LHCN-M2 (cell line): ENCODE results near the gene TMEM117. TPM values are rescaled to one million over a fixed set of nuclear protein-coding genes. Genes with fewer than 3 reads are reported as not detected.
"Not testable (repeated sequence)": the region's sequence is repeated elsewhere in the genome, so short reads cannot be mapped to it uniquely, and the experiment has no call there.

Experiments
- DNase-seq: peaks from one replicate; pipeline ENCODE4 v3.0.0-alpha.2; 2012; ENCODE audit warnings: low read depth
- total RNA-seq: library from RNA; depleted of rRNA; stranded (reverse); fragments of >200 nt; gene quantifications from 2 replicates; pipeline ENCODE4 v1.2.3, GENCODE V29; 2014

Gene TMEM117
- total RNA-seq, 1 experiment from 2014 or later, result 12.5 TPM

DNA sequence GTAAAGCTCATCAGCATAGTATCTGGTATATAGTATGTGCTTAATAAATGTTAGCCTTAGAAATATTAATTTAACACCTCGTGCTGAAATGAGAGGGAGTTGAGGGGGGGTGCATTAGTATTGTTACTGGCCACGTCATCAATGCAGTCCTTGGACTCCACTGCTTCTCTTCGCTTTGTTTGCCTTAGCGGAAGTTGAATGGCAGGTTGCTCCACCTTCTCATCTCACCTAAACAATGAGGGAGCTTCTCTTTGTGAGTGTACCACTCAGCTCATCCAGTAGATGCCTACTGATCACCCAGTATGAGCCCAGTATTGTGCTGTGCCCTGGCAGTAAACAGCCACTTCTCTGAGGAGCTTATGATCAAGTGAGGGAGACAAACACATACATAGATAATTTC is 4.5 kb downstream of the TMEM117 start:
- no peak for DNase-seq

DNA sequence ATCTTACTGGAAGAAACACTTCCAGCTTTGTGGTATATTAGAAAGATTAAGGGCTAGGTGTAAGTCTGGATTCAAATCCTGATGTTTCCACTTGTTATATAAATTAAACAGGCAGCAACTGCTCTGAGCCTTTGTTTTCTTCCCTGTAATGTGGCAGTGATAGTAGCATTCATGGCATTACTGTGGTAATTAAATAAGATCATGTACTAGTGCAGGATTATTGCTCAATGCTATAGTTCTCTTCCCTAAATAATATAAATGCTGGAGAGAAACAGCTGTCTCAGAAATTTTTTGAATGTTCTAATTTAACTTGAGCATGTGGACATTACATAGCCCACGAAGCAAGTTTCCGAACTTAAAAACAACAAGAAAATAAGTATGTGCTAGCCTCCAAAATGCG is 5.4 kb downstream of the TMEM117 start:
- DNase-seq, result peak; percentile 33

DNA sequence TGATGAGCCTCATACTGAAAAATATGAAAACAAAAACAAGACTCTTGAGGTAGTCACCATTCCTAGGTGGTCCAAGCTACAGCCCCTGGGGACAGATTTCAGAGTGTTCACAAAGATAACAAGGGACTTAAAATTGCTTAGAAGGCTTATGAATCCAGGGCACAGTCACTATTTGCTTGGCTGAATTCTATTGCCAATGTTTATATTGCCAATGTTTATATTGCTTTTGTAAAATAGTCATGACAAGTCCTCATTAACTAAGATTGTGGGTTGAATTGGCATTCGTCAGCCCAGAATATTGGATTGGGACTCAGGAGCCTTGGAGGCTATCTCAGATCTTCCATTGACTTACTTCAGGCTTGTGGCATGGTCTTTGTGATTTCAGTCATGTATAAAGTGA is 6.4 kb downstream of the TMEM117 start:
- no peak for DNase-seq

DNA sequence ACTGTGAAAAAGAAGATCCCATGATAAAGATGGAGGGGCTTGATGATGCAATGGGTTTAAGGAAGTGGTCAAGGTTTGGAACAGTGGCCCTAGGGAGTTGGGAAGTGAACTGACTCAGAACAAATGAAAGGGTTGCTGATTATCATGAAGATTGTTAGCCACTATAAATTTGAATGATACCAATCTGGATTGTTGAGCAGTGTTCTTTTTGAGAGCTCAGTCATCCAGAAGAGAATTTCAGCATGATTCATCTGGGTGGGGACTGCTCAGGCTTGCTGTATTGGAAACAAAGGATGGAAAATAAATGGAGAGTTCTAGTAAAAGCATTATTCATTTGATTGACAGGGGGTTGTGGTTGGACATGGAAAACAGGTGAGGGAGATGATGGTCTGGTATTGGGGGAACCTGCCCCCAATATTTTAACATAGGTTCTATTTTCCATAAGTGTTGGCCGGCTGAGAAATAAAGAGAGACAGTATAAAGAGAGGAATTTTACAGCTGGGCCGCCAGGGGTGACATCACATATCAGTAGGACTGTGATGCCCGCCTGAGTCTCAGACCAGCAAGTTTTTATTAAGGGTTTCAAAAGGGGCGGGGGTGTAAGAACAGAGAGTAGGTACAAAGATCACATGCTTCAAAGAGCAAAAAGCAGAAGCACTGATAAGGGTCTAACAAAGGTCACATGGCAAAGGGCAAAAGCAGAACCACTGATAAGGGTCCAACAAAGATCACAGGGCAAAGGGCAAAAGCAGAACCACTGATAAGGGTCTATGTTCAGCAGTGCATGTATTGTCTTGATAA is 11.7 kb downstream of the TMEM117 start:
- peak; percentile 75 for DNase-seq

DNA sequence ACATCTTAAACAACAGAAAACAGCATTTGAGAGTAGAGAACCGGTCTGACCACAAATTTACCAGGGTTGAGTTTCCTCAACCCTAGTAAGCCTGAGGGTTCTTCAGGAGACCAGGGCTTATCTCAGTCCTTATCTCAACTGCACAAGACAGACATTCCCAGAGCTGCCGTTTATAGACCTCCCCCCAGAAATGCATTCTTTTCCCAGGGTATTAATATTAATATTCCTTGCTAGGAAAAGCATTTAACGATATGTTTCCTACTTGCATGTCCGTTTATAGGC is 12.3 kb downstream of the TMEM117 start:
- no peak for DNase-seq

DNA sequence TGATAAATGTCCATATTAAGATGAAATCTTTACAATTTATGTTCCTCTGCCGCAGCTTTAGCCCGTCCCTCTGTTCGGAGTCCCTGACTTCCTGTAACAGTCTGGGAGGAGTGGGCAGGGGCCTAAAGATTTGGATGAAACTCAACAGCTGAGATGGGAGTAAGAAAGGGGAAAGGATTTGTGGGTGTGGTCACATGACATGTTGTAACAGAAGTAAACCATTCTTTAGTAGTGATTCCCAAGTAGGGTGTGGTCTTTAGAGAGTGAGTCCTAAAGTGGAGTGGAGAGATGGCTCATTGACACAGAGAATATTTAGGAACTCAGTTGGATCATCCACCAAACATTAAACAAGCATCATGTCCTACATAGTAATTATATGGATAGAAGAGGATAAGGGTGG is 12.9 kb downstream of the TMEM117 start:
- peak; percentile 43 for DNase-seq

DNA sequence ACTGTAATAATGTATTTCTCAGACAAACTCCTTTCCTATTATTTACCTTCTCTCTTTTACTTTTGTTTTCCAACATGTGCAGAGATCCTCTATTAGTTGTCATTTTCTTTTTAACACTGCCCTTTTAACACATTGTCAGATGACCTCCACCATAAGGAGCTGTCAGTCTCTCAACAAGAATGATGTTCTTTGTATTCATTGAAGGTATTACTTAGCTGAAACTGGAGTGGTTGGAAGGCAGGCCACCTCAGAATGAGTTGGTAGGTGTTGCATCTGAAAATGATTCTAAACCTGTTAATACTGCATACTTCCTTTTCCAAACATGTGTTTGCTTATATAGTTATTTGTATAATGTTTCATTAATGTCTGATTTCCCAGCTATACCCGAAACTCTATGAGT is 16.9 kb downstream of the TMEM117 start:
- peak; percentile 35 for DNase-seq

DNA sequence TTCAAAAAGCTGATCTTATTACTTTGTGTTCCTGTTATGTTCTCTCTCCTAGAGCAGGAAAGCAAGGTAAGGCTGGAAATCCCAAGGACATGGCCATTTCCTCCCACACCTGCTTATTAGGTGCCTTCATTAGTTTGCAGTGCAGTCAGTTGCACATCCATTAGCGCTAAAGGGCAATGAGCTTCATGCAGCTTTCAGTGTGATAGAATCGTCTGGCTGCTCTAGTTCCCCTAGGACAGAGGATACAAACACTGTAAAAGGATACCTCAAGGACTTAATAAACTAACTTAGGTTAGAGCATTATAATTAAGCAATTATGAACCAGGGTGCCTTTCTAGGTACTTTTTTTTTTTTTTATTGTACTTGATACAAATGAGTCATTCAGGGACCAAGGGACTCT is 21.1 kb downstream of the TMEM117 start:
- DNase-seq, result no peak

DNA sequence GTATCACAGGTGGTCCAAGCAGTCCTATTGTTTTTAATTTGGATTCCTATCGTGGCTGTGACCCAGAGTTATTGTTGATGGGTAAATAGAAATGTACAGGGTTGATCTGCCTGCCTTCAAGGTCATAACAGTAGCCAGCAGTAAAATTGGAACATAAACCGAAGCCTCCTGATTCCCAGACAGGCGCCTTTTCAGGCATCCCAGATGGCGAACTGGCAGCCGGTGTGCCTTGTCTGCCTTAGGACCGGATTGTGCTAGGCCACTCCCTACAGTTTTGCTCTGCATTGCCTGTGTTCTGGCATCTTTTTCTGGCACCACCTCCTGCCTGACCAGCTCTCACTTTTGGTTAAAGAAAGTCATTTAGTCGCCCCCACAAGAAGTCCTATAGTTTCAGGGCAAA is 22.2 kb downstream of the TMEM117 start:
- no peak for DNase-seq

DNA sequence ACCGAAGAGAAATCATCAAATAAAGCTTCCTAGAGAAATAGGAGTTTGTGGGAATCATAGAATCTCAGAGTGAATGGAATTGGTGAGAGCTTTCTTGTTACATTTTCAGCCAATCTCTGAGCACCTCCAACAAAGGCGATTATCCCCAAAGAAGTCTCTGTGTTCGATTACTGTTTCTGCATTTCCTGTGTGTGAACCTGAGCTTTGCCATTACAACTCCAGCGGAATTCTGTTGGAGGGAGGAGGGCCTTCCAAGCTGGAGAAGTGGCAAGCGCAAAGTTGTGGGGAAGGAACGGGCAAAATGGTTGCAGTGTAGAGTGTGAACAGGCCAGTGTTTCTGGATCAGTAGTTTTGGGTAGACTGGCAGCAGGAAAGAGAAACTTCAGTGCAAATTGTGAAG is 23.1 kb downstream of the TMEM117 start:
- DNase-seq, result no peak

DNA sequence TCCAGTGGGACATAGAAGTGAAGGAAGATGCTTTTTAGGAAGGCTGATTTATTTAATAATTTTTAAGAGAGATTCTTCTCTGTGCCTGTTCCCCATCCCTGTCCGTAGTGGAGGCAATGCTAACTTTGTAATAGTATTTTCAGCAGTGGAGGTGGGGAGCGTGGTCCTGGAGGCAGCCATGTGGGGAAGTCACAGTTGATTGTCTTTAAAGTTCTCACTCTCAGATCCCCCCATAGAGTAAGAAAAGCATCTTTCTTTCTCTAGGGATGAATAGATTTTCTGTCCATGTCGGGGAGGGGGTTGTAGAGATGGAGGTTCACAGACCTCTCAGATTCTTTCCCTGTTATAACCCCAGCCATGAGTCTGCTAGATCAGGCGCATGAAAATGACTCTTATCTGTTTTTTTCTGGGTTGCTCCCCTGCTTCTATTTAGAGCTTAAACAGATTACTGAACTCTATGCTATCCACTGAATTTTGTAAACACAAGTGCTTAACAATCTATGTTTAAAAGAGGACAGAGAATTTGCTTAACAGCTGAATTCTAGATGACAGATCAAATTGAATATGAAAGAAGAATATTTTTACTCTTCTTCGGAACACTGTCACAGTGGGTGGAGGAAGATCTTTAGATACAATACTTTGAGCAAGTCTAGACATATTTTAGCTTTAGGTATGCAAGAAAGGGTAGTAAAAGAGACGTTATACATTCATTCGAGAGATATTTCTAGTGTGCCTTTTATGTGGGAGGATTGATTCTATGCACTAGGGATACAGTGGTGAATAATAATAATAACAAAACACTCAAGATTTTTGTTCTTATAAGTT is 25.3 kb downstream of the TMEM117 start:
- no peak for DNase-seq

DNA sequence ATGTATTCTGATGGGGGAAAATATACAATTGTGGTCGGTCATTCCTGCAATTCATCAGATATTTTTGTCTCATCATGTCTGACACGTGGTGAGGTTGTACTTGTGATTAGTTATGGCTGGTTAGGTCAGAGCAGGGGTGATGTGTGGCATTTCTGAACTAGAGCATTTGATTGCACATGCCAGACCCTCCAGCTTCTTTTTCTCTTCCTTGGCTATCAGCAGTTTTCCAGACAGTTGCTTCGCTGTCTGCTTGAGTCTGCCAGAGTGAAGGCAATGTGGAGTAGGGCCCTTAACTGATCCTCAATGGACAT is 25.9 kb downstream of the TMEM117 start:
- no peak for DNase-seq

DNA sequence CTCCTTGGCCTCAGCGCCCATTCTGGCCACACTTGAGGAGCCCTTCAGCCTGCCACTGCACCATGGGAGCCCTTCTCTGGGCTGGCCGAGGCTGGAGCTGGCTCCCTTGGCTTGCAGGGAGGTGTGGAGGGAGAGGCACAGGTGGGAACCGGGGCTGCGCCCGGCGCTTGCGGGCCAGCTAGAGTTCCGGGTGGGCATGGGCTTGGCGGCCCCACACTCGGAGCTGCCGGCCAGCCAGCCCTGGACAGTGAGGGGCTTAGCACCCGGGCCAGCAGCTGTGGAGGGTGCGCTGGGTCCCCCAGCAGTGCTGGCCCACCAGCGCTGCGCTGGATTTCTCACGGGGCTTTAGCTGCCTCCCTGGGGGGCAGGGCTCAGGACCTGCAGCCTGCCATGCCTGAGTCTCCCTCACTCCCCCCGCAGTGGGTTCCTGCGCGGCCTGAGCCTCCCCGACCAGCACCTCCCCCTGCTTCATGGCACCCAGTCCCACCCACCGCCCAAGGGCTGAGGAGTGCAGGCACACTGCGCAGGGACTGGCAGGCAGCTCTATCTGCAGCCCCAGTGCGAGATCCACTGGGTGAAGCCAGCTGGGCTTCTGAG is 28.0 kb downstream of the TMEM117 start:
- no peak for DNase-seq

DNA sequence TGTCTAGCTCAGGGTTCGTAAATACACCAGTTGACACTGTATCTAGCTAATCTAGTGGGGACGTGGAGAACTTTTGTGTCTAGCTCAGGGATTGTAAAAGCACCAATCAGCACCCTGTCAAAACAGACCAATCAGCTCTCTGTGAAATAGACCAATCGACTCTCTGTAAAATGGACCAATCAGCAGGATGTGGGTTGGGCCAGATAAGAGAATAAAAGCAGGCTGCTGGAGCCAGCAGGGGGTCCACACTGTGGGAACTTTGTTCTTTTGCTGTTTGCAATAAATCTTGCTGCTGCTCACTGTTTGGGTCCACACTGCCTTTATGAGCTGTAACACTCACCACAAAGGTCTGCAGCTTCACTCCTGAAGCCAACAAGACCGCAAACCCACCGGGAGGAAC is 28.7 kb downstream of the TMEM117 start:
- DNase-seq, result not testable (repeated sequence)

DNA sequence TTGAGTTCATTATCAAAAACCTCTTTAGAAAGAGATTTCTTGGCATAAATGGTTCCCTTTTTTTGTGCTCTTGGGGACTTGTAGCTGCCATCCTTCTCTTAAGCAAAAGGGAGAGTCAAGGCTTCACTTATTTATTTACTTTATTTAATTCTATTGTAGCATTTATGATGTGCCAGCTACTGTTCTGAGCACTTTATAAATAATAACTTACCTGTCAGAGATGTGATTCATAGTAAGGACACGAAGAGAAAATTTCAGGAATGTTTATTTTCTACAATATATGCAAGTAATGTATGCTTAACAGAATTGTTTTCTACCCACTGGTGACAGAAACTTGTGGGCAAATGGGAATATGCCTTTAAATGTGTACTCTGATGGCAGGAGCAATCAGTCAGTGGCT is 33.3 kb downstream of the TMEM117 start:
- no peak for DNase-seq

DNA sequence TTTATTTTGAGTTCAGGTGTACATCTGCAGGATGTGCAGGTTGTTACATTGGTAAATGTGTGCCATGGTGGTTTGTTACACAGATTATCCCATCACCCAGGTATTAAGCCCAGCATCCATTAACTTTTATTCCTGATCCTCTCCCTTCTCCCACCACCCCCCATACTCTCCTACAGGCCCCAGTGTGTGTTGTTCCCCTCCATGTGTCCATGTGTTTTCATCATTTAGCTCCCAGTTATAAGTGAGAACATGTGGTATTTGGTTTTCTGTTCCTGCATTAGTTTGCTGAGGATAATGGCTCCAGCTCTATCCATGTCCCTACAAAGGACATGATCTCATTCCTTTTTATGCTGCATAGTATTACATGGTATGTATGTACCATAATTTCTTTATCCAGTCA is 33.9 kb downstream of the TMEM117 start:
- not testable (repeated sequence) for DNase-seq

DNA sequence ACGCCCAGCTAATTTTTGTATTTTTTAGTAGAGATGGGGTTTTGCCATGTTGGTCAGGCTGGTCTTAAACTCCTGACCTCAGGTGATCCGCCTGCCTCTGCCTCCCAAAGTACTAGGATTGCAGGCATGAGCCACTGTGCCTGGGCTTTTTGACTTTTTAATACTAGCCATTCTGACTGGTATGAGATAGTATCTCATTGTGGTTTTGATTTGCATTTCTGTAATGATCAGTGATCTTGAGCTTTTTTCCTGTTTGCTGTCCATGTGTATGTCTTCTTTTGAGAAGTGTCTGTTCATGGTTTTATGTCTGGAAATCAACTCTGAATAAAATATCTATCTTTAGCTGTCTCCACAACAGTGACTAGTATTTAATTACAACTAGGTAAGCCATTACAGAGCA is 35.4 kb downstream of the TMEM117 start:
- DNase-seq, result not testable (repeated sequence)

DNA sequence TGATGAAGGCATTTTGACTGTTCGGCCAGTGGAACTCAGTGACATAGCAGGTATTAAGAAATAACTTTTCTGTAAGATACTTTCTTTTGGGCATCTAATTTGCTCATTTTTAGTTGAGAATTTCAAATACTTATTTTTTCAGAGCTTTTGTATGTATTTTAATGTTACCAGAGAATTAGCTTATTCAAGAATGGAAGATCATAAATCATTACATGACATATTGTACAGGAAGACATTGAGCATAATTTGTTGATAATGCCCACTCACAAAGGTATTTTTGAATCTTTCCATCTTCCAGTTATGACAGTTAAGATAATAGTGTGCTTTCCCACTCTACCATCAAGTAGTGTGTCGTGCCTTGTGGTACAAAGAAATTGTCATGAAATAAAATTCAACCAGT is 36.5 kb downstream of the TMEM117 start:
- DNase-seq, result no peak

DNA sequence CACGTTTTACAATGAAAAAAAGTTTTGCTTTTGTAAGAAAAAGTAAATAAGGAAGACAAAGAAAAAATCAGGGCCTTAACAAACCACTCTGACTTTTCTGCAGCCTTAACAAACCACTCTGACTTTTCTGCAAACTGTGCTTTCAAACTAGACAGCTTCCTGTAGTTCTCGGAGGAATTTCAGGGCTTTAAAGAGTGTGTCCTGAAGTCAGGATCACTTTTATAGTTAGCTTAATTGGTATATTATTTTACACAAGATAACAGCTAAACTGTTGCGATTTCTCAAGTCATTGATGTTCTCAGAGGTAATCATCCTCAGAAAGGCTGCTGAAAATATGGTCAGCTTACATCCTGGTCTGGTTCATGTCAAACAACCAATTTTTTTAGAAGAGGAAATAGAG is 42.2 kb downstream of the TMEM117 start:
- no peak for DNase-seq

DNA sequence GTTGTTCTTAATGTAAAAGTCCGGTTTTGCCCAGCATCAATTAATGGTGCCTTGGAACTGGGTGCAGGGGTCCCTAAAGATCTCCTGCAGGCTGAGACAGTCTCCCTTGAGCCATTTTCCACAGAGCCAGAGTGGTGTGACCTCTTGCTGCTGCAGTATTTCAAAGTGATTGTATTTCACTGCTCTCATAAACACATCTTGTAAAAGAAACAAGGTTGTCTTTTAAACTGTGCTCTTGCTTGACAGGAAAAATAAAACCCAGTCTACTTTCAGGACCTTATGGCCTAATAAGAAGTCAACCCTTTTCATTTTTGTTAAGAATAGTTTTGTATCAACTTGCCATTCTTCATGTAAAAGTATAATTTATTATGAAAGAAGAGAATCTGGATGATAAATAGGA is 44.7 kb downstream of the TMEM117 start:
- no peak for DNase-seq

DNA sequence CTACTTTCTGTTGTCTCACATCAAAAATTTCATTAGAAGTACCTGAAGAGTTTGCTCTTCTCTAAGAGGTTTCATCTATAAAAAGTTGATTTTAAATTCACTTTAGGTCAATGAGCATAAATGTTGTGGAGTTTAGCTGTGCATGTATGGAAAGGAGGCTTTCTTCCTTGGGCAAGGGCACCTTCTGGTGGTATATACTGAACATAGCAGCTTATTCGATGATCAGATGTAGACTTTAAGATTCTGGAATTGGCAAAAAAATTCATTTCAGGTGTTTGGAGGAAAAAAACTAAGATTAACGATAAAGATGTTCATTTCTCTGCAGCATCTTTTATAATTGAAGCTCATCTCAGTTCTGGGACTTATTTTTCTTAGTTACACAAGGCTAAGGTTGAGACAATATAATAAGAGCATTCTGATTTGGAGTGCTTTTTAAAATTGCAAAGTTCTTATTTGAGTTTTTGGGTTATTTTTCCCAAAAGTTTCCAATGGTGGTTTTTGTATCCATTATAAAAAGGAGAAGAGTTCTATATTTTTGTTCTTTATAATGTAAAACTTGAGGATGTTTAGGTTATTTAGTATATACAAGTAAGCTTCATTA is 46.8 kb downstream of the TMEM117 start:
- peak; percentile 56 for DNase-seq

DNA sequence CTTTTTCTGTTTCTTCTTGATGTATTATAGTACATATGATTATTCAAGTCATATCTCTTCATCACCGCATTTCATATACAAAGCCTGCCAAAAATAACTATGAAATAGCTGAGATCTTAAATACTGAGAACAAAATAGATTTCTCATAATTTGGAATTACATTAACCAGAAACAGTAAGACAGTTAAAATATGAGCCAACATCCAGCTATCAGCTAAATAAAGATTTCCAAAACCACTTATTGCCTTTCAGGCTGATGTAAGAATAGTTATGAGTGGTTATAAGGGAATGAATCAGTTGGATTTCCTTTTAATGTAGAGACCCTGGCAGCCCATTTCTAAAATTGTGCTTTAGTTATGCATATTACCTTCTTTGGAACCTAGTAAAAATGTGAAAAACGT is 47.4 kb downstream of the TMEM117 start:
- no peak for DNase-seq

DNA sequence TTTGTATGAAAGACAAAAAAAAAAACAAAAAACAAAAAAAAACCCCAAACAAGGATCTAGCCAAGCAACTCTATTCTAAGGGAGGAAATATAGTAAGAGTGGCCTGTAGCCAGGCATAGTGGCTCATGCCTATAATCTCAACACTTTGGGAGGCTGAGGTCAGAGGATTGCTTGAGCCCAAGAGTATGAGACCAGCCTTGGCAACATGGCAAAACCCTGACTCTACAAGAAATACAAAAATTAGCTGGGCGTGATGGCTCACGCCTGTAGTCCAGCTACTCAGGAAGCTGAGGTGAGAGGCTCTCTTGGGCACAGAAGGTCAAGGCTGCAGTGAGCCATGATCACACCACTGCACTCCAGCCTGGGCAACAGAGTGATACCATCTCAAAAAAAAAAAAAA is 47.9 kb downstream of the TMEM117 start:
- DNase-seq, result no peak
